GM13977 (cell line): ENCODE measurements around the gene ARHGAP22.

Experiments used
- DNase-seq: peaks from one replicate; pipeline ENCODE4 v3.0.0; 2012; ENCODE audit warnings: low spot score
- CTCF ChIP-seq: IDR thresholded peaks from 2 replicates; pipeline ENCODE4 v1.5.1; 2012; ENCODE audit warnings: mild to moderate bottlenecking, control low read depth; ENCODE audit not compliant: insufficient read depth; ENCODE audit errors: extremely low read depth, missing control alignments
- in situ Hi-C: fragments of 300-500 bp; cut with MboI; formaldehyde crosslinking; loops from one replicate; pipeline ENCODE4 v1.12.0; 2022; ENCODE audit warnings: low sequenced_read_pairs, low pct_unique_long_range_greater_than_20kb, mixed read lengths, inconsistent platforms; ENCODE audit not compliant: unreplicated experiment

ARHGAP22 gene

GRCh38 chr10:48410503-48410902 lies 194.4 kb downstream of the ARHGAP22 start:
- no peak for TF ChIP-seq CTCF
- DNase-seq = no peak
- in situ Hi-C loops = no loop called here

- no peak for DNase-seq
- in situ Hi-C loops = no loop called here
- TF ChIP-seq CTCF = no peak
These were observed 198.2 kb downstream of the ARHGAP22 start for GRCh38 chr10:48406658-48407057.

- no peak for DNase-seq
- in situ Hi-C loops = no loop called here
- no peak for TF ChIP-seq CTCF
These were observed 198.7 kb downstream of the ARHGAP22 start for GRCh38 chr10:48406204-48406603.

- in situ Hi-C loops = no loop called here
- no peak for TF ChIP-seq CTCF
- no peak for DNase-seq
These were observed 200.2 kb downstream of the ARHGAP22 start for GRCh38 chr10:48404646-48405045.

GRCh38 chr10:48400850-48401220 lies 204.0 kb downstream of the ARHGAP22 start:
- no peak for DNase-seq
- no peak for TF ChIP-seq CTCF
- in situ Hi-C loops = no loop called here

- in situ Hi-C loops = no loop called here
These were observed 204.6 kb downstream of the ARHGAP22 start for GRCh38 chr10:48400129-48400849.

More at GRCh38 chr10:48400129-48400849, 204.6 kb downstream of the ARHGAP22 start:
- TF ChIP-seq CTCF = no peak
- no peak for DNase-seq
